CD4-positive, alpha-beta T cell (primary cell): Measurements from ENCODE around the gene PTPN3. TPM values are rescaled to one million over a fixed set of nuclear protein-coding genes. Genes with fewer than 3 reads are reported as not detected.
"Not testable (repeated sequence)": the region's sequence is repeated elsewhere in the genome, so short reads cannot be mapped to it uniquely, and the experiment has no call there.

ENCODE experiments used
- ATAC-seq: fragments of 200-7000 bp; cut with Tn5 transposase; one replicate; pipeline ENCODE4 v1.10.0; 2022; ENCODE audit warnings: mild to moderate bottlenecking; ENCODE audit not compliant: poor library complexity
- CTCF ChIA-PET: fragments of 350-600 bp; sonication (Branson Sonifier 250); formaldehyde crosslinking; loops from one replicate; lab custom pipeline; 2021; ENCODE audit warnings: antibody characterized with exemption, inconsistent platforms; lab: Charles Lee
- POLR2A ChIA-PET: fragments of 350-600 bp; sonication (Branson Sonifier 250); formaldehyde crosslinking; loops from one replicate; lab custom pipeline; 2021; ENCODE audit warnings: antibody characterized with exemption, inconsistent platforms; lab: Charles Lee
- DNase-seq, 14 experiments: peaks; one replicate each; pipeline ENCODE4 v3.0.0-alpha.2; 2013 to 2020; ENCODE audit warnings: mixed read lengths in 2 of 14
- H3K27ac ChIP-seq, 2 donors: one replicate each; pipeline versions ENCODE4 v1.5.1 to v1.7.0; 2013; ENCODE audit warnings: low read length in 2 of 2, low read depth in 1 of 2, mild to moderate bottlenecking in 1 of 2
- H3K27me3 ChIP-seq, 2 experiments: 1 replicate in 1 of 2; 2 replicates in 1 of 2; pipeline versions ENCODE4 v1.6.1 to v1.7.0; 2013; ENCODE audit warnings: low read length in 2 of 2, control low read depth in 1 of 2, mild to moderate bottlenecking in 1 of 2, moderate library complexity in 1 of 2; ENCODE audit not compliant: insufficient read depth in 2 of 2, control insufficient read depth in 1 of 2
- H3K36me3 ChIP-seq: one replicate; pipeline ENCODE4 v1.6.1; 2013; ENCODE audit warnings: low read length, control low read depth; ENCODE audit not compliant: insufficient read depth
- H3K4me1 ChIP-seq: one replicate; pipeline ENCODE4 v1.6.1; 2013; ENCODE audit warnings: low read length, control low read depth; ENCODE audit not compliant: insufficient read depth
- H3K4me3 ChIP-seq: one replicate; pipeline ENCODE4 v1.5.1; 2013; ENCODE audit warnings: mild to moderate bottlenecking, low read length, moderate library complexity
- H3K9me3 ChIP-seq, 2 experiments: 1 replicate in 1 of 2; 2 replicates in 1 of 2; pipeline versions ENCODE4 v1.6.1 to v1.7.0; 2013; ENCODE audit warnings: low read length in 2 of 2, mild to moderate bottlenecking in 2 of 2, control low read depth in 1 of 2, moderate library complexity in 1 of 2; ENCODE audit not compliant: control insufficient read depth in 1 of 2, insufficient read depth in 1 of 2
- H3K27ac Mint-ChIP-seq: one replicate; pipeline ENCODE4 v1.8.0; 2020; ENCODE audit warnings: mixed read lengths
- H3K27me3 Mint-ChIP-seq: one replicate; pipeline ENCODE4 v1.8.0; 2021; ENCODE audit warnings: mixed read lengths
- H3K36me3 Mint-ChIP-seq: one replicate; pipeline ENCODE4 v1.8.0; 2021; ENCODE audit warnings: low read depth, mixed read lengths
- H3K4me1 Mint-ChIP-seq: one replicate; pipeline ENCODE4 v1.8.0; 2021; ENCODE audit warnings: low read depth, mixed read lengths
- H3K4me3 Mint-ChIP-seq: one replicate; pipeline ENCODE4 v1.8.0; 2020; ENCODE audit warnings: mild to moderate bottlenecking, mixed read lengths
- H3K9me3 Mint-ChIP-seq: one replicate; pipeline ENCODE4 v1.8.0; 2020; ENCODE audit warnings: mixed read lengths
- CTCF ChIP-seq: fragments of 200-600 bp; IDR thresholded peaks from one replicate; pipeline ENCODE4 v1.8.0; 2022; ENCODE audit warnings: antibody characterized with exemption, mild to moderate bottlenecking
- intact Hi-C, 2 experiments: fragments of 100-400 bp; cut with DNase I in 1 of 2; cut with micrococcal nuclease in 1 of 2; formaldehyde crosslinking; loops; one replicate each; pipeline versions ENCODE4 v1.15.1 to v1.9.0; 2023 to 2025; cut with DNase I, micrococcal nuclease
- total RNA-seq, 174 experiments: library from RNA in 2 of 174; stranded (reverse) in 2 of 174; gene quantifications; one replicate each; pipeline ENCODE4 v1.2.3 and lab custom pipeline; 2021 to 2026

PTPN3 gene
- total RNA-seq, 2 experiments from 2014 or later = not detected

GRCh38 chr9:109535365-109535764 is 37.3 kb upstream of the PTPN3 start:
- no peaks in the 10 kb centered on the region for H3K9me3 Mint-ChIP-seq
- TF ChIP-seq CTCF = no peak
- no peaks in the 10 kb centered on the region for H3K4me1 ChIP-seq
- H3K36me3 Mint-ChIP-seq = no peaks in the 10 kb centered on the region
- H3K36me3 ChIP-seq = no peaks in the 10 kb centered on the region
- no peak for ATAC-seq
- ChIA-PET POLR2A (no interaction called here), CTCF (no interaction called here)
- no peak overlapping the region for H3K27ac Mint-ChIP-seq
- intact Hi-C loops = no loop called here
- H3K27me3 Mint-ChIP-seq = peaks cover 13% of the 10 kb centered on the region
- H3K27me3 ChIP-seq = no peaks in the 10 kb centered on the region
- H3K4me3 Mint-ChIP-seq = no peak overlapping the region
- H3K4me3 ChIP-seq = no peak overlapping the region
- no peak for DNase-seq
- H3K4me1 Mint-ChIP-seq = no peaks in the 10 kb centered on the region
- peaks cover 0 to 14% of the 10 kb centered on the region in 2 experiments for H3K9me3 ChIP-seq
- H3K27ac ChIP-seq = no peak overlapping the region

- H3K4me1 ChIP-seq = no peaks in the 10 kb centered on the region
- Mint-ChIP-seq H3K27me3 (peaks cover 13% of the 10 kb centered on the region), H3K9me3 (no peaks in the 10 kb centered on the region), H3K27ac (no peak overlapping the region), H3K4me3 (no peak overlapping the region), H3K36me3 (no peaks in the 10 kb centered on the region), H3K4me1 (no peaks in the 10 kb centered on the region)
- TF ChIP-seq CTCF = no peak
- CTCF ChIA-PET = no interaction called here
- no peak overlapping the region for H3K27ac ChIP-seq
- no peak for ATAC-seq
- no peak overlapping the region for H3K4me3 ChIP-seq
- intact Hi-C loops = no loop called here
- DNase-seq = no peak
- no peaks in the 10 kb centered on the region for H3K27me3 ChIP-seq
- H3K36me3 ChIP-seq = no peaks in the 10 kb centered on the region
- peaks cover 0 to 14% of the 10 kb centered on the region in 2 experiments for H3K9me3 ChIP-seq
- POLR2A ChIA-PET = no interaction called here
Measured at GRCh38 chr9:109534151-109534550, 36.0 kb upstream of the PTPN3 start.

GRCh38 chr9:109532652-109533051 is 34.5 kb upstream of the PTPN3 start:
- H3K4me1 Mint-ChIP-seq, H3K4me3 ChIP-seq, H3K27ac ChIP-seq, H3K27ac Mint-ChIP-seq, H3K27me3 ChIP-seq, ATAC-seq, H3K4me3 Mint-ChIP-seq, POLR2A ChIA-PET, H3K36me3 Mint-ChIP-seq, intact Hi-C loops, DNase-seq, H3K9me3 Mint-ChIP-seq, H3K27me3 Mint-ChIP-seq, H3K4me1 ChIP-seq, H3K36me3 ChIP-seq: not testable (repeated sequence)
- H3K9me3 ChIP-seq = peaks cover 0 to 14% of the 10 kb centered on the region in 2 experiments
- CTCF ChIA-PET = interaction anchor here (0.6 kb wide), 1 partner anchor 173 kb away, joined by 3 read pairs; no protein-coding TSS in a partner anchor

GRCh38 chr9:109522106-109522505 is 24.0 kb upstream of the PTPN3 start:
- Mint-ChIP-seq H3K4me3 (no peak overlapping the region), H3K27me3 (peaks cover 7% of the 10 kb centered on the region), H3K4me1 (no peaks in the 10 kb centered on the region), H3K27ac (no peak overlapping the region), H3K9me3 (no peaks in the 10 kb centered on the region), H3K36me3 (no peaks in the 10 kb centered on the region)
- Histone ChIP-seq H3K27me3 (no peaks in the 10 kb centered on the region), H3K36me3 (no peaks in the 10 kb centered on the region), H3K9me3 (no peaks in the 10 kb centered on the region), H3K4me1 (no peaks in the 10 kb centered on the region), H3K4me3 (no peak overlapping the region), H3K27ac (no peak overlapping the region)
- ChIA-PET CTCF (no interaction called here), POLR2A (no interaction called here)
- TF ChIP-seq CTCF = no peak
- intact Hi-C loops = no loop called here
- ATAC-seq (no peak), DNase-seq (no peak)
